HepG2 (cell line): Measurements from ENCODE around the gene SNRNP200.

Source experiments
- DPF2 ChIP-seq: sonication (generic); formaldehyde crosslinking; IDR thresholded peaks from 2 replicates; pipeline ENCODE4 v1.4.0; 2020; ENCODE audit warnings: mild to moderate bottlenecking, low read depth, missing genetic modification reagents, borderline replicate concordance
- MLX ChIP-seq: IDR thresholded peaks from 2 replicates; pipeline ENCODE4 v1.6.1; 2016
- NR2F1 ChIP-seq, 2 experiments: fragments of 450-650 bp in 1 of 2; formaldehyde crosslinking in 1 of 2; IDR thresholded peaks; 2 replicates each; pipeline versions ENCODE4 v1.5.0 to v1.6.1; 2016 to 2020; ENCODE audit warnings: mild to moderate bottlenecking in 1 of 2, missing compliant biosample characterization in 1 of 2, missing genetic modification reagents in 1 of 2, moderate library complexity in 1 of 2
- RAD51 ChIP-seq: fragments of 450-650 bp; IDR thresholded peaks from 2 replicates; pipeline ENCODE4 v1.6.1; 2016; ENCODE audit warnings: borderline replicate concordance
- ZNF232 ChIP-seq: sonication (generic); formaldehyde crosslinking; IDR thresholded peaks from 2 replicates; pipeline ENCODE4 v1.4.0; 2020; ENCODE audit warnings: missing genetic modification reagents, borderline replicate concordance

DNA sequence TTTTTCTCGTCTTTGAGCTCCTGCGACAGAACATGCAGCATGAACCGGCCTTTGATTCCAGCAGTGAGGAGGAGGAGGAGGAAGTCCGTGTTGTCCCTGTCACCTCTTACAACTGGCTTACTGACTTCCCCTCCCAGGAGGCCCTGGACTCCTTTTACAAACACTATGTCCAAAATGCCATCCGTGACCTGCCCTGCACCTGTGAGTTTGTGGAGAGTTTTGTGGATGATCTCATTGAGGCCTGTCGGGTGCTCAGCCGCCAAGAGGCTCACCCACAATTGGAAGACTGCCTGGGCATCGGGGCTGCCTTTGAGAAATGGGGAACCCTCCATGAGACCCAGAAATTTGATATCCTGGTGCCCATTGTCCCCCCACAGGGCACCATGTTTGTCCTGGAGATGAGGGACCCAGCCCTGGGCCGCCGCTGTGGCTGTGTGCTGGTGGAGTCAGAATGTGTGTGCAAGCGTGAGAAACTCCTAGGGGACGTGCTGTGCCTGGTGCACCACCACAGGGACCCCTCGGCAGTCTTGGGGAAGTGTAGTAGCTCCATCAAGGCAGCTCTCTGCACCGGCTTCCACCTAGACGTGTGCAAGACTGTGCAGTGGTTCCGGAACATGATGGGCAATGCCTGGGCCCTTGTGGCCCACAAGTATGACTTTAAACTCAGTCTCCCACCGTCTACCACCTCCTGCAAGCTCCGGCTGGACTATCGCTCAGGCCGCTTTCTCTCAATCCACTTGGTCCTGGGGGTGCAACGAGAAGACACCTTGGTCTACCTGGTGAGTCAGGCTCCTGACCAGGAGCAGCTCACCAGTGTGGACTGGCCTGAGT, 21.9 kb upstream of the SNRNP200 start:
- TF ChIP-seq MLX (CRISPR knock-in tag) = no peak
- no peak for TF ChIP-seq ZNF232 (CRISPR knock-in tag)
- no peak for TF ChIP-seq DPF2 (CRISPR knock-in tag)
- no peak for TF ChIP-seq NR2F1 (CRISPR knock-in tag; IDR thresholded peaks at IDR 0.05)
- TF ChIP-seq RAD51 = no peak
